Caco-2 (cell line): ENCODE data around the gene BACH2. TPM values are rescaled to one million over a fixed set of nuclear protein-coding genes. Genes with fewer than 3 reads are reported as not detected.
"Not testable (repeated sequence)": the region's sequence is repeated elsewhere in the genome, so short reads cannot be mapped to it uniquely, and the experiment has no call there.

Experiments
- BruUV-seq: library from RNA; stranded (reverse); fragments of 400-500 nt; replicated peaks from 2 replicates; lab custom pipeline; 2021; lab: Mats Ljungman, UMichigan
- CTCF ChIA-PET: fragments of 300-600 bp; sonication (Branson Sonifier 250); formaldehyde crosslinking; loops from one replicate; lab custom pipeline; 2022; ENCODE audit warnings: antibody characterized with exemption; lab: Charles Lee
- POLR2A ChIA-PET: fragments of 300-600 bp; sonication (Branson Sonifier 250); formaldehyde crosslinking; loops from one replicate; lab custom pipeline; 2022; ENCODE audit warnings: antibody characterized with exemption; lab: Charles Lee
- DNase-seq, 2 experiments: peaks; one replicate each; pipeline versions ENCODE4 v3.0.0 to v3.0.0-alpha.2; 2020 to 2022
- H3K27me3 ChIP-seq: replicated peaks from 2 replicates; pipeline ENCODE4 v1.6.0; 2011; ENCODE audit warnings: low read length; ENCODE audit not compliant: control insufficient read depth, insufficient read depth
- H3K36me3 ChIP-seq: 2 replicates; pipeline ENCODE4 v1.5.1; 2011; ENCODE audit warnings: low read length; ENCODE audit not compliant: control insufficient read depth, insufficient read depth
- H3K4me1 ChIP-seq: fragments of 250-450 bp; sonication (Bioruptor Pico); 2 replicates; pipeline ENCODE4 v1.5.1; 2020; ENCODE audit warnings: mild to moderate bottlenecking
- H3K4me3 ChIP-seq: 2 replicates; pipeline ENCODE4 v1.5.1; 2011; ENCODE audit warnings: low read depth, mild to moderate bottlenecking, control low read depth, low read length
- H3K9me3 ChIP-seq: fragments of 250-450 bp; sonication (Bioruptor Pico); 2 replicates; pipeline ENCODE4 v1.5.1; 2020; ENCODE audit warnings: mild to moderate bottlenecking, moderate library complexity
- H3K27ac Mint-ChIP-seq: one replicate; pipeline ENCODE4 v1.8.0; 2022; ENCODE audit warnings: mixed read lengths; ENCODE audit not compliant: unreplicated experiment
- H3K27me3 Mint-ChIP-seq: one replicate; pipeline ENCODE4 v1.8.0; 2022; ENCODE audit warnings: mixed read lengths; ENCODE audit not compliant: insufficient read depth, unreplicated experiment
- H3K36me3 Mint-ChIP-seq: one replicate; pipeline ENCODE4 v1.8.0; 2022; ENCODE audit warnings: mild to moderate bottlenecking, mixed read lengths; ENCODE audit not compliant: insufficient read depth, unreplicated experiment
- H3K4me1 Mint-ChIP-seq: one replicate; pipeline ENCODE4 v1.8.0; 2022; ENCODE audit warnings: low read depth, mixed read lengths; ENCODE audit not compliant: unreplicated experiment
- H3K4me3 Mint-ChIP-seq: one replicate; pipeline ENCODE4 v1.8.0; 2022; ENCODE audit warnings: mild to moderate bottlenecking, moderate library complexity, mixed read lengths; ENCODE audit not compliant: unreplicated experiment
- H3K9me3 Mint-ChIP-seq: one replicate; pipeline ENCODE4 v1.8.0; 2022; ENCODE audit warnings: mixed read lengths; ENCODE audit not compliant: unreplicated experiment
- intact Hi-C: fragments of 100-400 bp; cut with micrococcal nuclease; formaldehyde crosslinking; loops from one replicate; pipeline ENCODE4 v1.10.0; 2022; ENCODE audit not compliant: unreplicated experiment
- total RNA-seq: library from RNA; stranded (reverse); gene quantifications from 2 replicates; pipeline ENCODE4 v1.2.3, GENCODE V29; 2022
- TF ChIP-seq, protein P1 (sequence below), 2 experiments: fragments of 200-600 bp in 1 of 2; IDR thresholded peaks; 1 replicate in 1 of 2; 2 replicates in 1 of 2; pipeline versions ENCODE4 v1.5.1 to v1.8.0; 2011 to 2022; ENCODE audit warnings: antibody characterized with exemption in 1 of 2, control low read depth in 1 of 2, inconsistent platforms in 1 of 2, low read depth in 1 of 2, low read length in 1 of 2, mild to moderate bottlenecking in 1 of 2, moderate library complexity in 1 of 2; ENCODE audit not compliant: insufficient read depth in 1 of 2, severe bottlenecking in 1 of 2, unreplicated experiment in 1 of 2

The BACH2 gene
- total RNA-seq, 1 experiment from 2014 or later = 0.43 TPM

DNA sequence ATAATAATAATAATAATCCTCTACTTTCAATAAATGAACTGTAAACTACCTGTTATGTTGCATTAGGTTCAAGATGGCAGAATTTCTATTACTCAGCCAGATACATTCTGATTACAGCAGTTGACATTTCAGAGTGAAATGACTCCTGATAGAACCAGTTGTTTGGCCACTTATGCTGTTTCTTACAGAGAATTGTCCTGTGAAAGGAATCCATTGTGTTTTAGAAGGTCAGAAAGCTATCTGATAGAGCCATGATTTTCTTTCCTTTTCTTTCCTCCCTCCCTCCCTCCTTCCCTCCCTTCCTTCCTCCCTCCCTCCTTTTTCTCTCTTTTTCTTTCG lies 385.8 kb downstream of the BACH2 start:
- BruUV-seq = no TSS peak
- H3K9me3 Mint-ChIP-seq = peaks cover 9% of the 10 kb centered on the region
- H3K27ac Mint-ChIP-seq = no peak overlapping the region
- no peaks in the 10 kb centered on the region for H3K4me1 ChIP-seq
- no peaks in the 10 kb centered on the region for H3K9me3 ChIP-seq
- intact Hi-C loops = no loop called here
- no peaks in the 10 kb centered on the region; the same call in 1 of the 2 replicates for H3K27me3 ChIP-seq
- DNase-seq = no peak
- no peak overlapping the region for H3K4me3 ChIP-seq
- no peaks in the 10 kb centered on the region for H3K36me3 ChIP-seq
- no peaks in the 10 kb centered on the region for H3K4me1 Mint-ChIP-seq
- H3K36me3 Mint-ChIP-seq = no peaks in the 10 kb centered on the region
- ChIA-PET CTCF (no interaction called here), POLR2A (no interaction called here)
- TF ChIP-seq, protein P1, sequence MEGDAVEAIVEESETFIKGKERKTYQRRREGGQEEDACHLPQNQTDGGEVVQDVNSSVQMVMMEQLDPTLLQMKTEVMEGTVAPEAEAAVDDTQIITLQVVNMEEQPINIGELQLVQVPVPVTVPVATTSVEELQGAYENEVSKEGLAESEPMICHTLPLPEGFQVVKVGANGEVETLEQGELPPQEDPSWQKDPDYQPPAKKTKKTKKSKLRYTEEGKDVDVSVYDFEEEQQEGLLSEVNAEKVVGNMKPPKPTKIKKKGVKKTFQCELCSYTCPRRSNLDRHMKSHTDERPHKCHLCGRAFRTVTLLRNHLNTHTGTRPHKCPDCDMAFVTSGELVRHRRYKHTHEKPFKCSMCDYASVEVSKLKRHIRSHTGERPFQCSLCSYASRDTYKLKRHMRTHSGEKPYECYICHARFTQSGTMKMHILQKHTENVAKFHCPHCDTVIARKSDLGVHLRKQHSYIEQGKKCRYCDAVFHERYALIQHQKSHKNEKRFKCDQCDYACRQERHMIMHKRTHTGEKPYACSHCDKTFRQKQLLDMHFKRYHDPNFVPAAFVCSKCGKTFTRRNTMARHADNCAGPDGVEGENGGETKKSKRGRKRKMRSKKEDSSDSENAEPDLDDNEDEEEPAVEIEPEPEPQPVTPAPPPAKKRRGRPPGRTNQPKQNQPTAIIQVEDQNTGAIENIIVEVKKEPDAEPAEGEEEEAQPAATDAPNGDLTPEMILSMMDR (IDR thresholded peaks at IDR 0.05; ENCODE audit: insufficient read depth in 1 of 2, low read depth in 1 of 2, low read length in 1 of 2, severe bottlenecking in 1 of 2, unreplicated experiment in 1 of 2) = no peak
- peaks cover 6% of the 10 kb centered on the region for H3K27me3 Mint-ChIP-seq
- H3K4me3 Mint-ChIP-seq = no peak overlapping the region

DNA sequence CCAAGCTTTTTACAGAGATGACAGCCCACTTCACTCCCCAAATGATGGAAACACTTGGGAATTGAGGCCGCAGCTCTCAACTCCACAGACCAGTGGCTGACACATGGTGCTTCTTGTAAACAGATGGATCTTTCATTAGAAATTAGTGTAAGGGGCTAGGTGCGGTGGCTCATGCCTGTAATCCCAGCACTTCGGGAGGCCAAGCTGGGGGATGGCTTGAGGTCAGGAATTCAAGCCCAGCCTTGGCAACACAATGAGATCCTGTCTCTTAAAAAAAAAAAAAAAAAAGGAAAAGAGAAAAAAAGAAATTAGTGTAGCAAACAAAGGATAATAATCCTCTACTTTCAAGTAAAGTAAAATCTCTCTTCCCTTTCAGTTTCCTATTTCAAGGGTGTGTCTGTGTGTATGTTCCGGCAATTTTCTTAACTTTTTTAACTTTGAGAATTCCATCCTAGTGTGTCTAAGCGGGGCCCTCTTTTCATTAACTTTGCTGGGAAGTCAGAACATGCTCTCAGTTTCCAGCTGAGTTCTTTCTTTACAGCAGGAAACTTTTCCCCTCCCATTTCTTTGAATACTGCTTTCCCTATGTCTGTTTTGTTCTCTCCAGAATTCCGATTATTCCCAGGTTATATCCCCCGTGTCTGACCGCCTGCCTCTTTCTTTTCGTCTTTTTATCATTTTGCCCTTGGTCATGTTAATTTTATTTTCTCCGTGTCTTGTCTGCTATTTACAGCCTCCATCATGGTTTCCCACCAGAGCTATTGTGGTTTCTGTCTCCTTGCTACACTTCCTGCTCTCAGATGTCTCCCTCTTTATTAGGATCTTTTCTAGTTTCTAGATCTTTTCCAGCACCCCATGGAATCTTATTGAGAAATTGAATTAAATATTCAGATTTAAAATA lies 386.4 kb downstream of the BACH2 start:
- CTCF ChIA-PET, POLR2A ChIA-PET, intact Hi-C loops, H3K27ac Mint-ChIP-seq, BruUV-seq, H3K27me3 Mint-ChIP-seq, H3K4me1 ChIP-seq, H3K36me3 Mint-ChIP-seq, H3K27me3 ChIP-seq, H3K9me3 Mint-ChIP-seq, H3K9me3 ChIP-seq, DNase-seq, H3K36me3 ChIP-seq, H3K4me1 Mint-ChIP-seq, H3K4me3 ChIP-seq, H3K4me3 Mint-ChIP-seq: not testable (repeated sequence)

DNA sequence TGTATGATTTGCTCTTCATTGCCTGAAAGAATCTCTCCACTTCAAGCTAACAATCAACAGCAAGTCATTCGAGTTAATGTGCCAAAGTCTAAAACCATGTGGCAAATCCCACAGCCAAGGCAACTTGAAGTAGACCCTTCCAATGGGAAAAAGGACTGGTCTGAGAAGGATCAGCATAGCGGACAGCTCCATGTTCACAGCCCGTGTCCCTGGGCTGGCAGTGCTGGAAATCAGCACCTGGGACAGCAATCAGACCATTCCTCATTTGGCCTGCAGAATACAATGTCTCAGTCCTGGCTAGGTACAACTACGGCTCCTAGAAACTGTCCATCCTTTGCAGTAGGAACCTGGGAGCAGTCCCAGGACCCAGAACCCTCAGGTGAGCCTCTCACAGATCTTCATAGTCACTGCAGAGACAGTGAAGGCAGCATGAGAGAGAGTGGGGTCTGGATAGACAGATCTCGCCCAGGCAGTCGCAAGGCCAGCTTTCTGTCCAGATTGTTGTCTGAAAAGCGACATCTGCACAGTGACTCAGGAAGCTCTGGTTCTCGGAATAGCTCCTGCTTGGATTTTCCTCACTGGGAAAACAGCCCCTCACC lies 401.3 kb downstream of the BACH2 start:
- Histone ChIP-seq H3K9me3 (no peaks in the 10 kb centered on the region), H3K4me1 (peaks cover 9% of the 10 kb centered on the region), H3K27me3 (no peaks in the 10 kb centered on the region; the same call in 1 of the 2 replicates), H3K4me3 (no peak overlapping the region), H3K36me3 (no peaks in the 10 kb centered on the region)
- no TSS peak for BruUV-seq
- Mint-ChIP-seq H3K4me1 (peaks cover 14% of the 10 kb centered on the region), H3K27ac (no peak overlapping the region), H3K36me3 (no peaks in the 10 kb centered on the region), H3K4me3 (no peak overlapping the region), H3K27me3 (peaks cover 12% of the 10 kb centered on the region), H3K9me3 (no peaks in the 10 kb centered on the region)
- TF ChIP-seq, protein P1 (IDR thresholded peaks at IDR 0.05; ENCODE audit: insufficient read depth in 1 of 2, low read depth in 1 of 2, low read length in 1 of 2, severe bottlenecking in 1 of 2, unreplicated experiment in 1 of 2) = no peak
- DNase-seq = peak; percentile 61 to 76
- ChIA-PET CTCF (no interaction called here), POLR2A (no interaction called here)
- intact Hi-C loops = no loop called here
